Mucosa of rectum (tissue), 2 donors: ENCODE measurements around the gene MARK2.

Experiments used
- H3K27ac ChIP-seq, 2 donors: one replicate each; pipeline ENCODE4 v1.7.0; 2013; ENCODE audit warnings: inconsistent platforms in 2 of 2, low read depth in 2 of 2, low read length in 2 of 2
- H3K27me3 ChIP-seq, 2 donors: one replicate each; pipeline ENCODE4 v1.7.0; 2013; ENCODE audit warnings: low read length in 2 of 2; ENCODE audit not compliant: control insufficient read depth in 2 of 2, insufficient read depth in 2 of 2
- H3K36me3 ChIP-seq, 2 donors: one replicate each; pipeline ENCODE4 v1.7.0; 2013; ENCODE audit warnings: low read length in 2 of 2; ENCODE audit not compliant: control insufficient read depth in 2 of 2, insufficient read depth in 2 of 2
- H3K4me1 ChIP-seq, 2 donors: one replicate each; pipeline ENCODE4 v1.7.0; 2013; ENCODE audit warnings: low read length in 2 of 2, mild to moderate bottlenecking in 1 of 2; ENCODE audit not compliant: control insufficient read depth in 2 of 2, insufficient read depth in 2 of 2
- H3K4me3 ChIP-seq, 2 donors: one replicate each; pipeline ENCODE4 v1.7.0; 2013; ENCODE audit warnings: low read length in 2 of 2
- H3K9ac ChIP-seq, 2 donors: one replicate each; pipeline ENCODE4 v1.7.0; 2013; ENCODE audit warnings: low read length in 2 of 2, low read depth in 1 of 2, mild to moderate bottlenecking in 1 of 2
- H3K9me3 ChIP-seq, 2 donors: one replicate each; pipeline ENCODE4 v1.7.0; 2013; ENCODE audit warnings: low read length in 2 of 2; ENCODE audit not compliant: control insufficient read depth in 2 of 2
- donor health status: healthy.
- donor health status: Normal muscosa, but diverticular disease.

Gene MARK2

GRCh38 chr11:63875506-63876065, 36.7 kb downstream of the MARK2 start:
- Histone ChIP-seq H3K27me3 (no peaks in the 10 kb centered on the region), H3K9me3 (no peaks in the 10 kb centered on the region), H3K4me1 (peaks cover 40 to 43% of the 10 kb centered on the region in 2 donors), H3K4me3 (no peak overlapping the region), H3K27ac (no peak overlapping the region), H3K36me3 (peaks cover 5% of the 10 kb centered on the region in 2 donors), H3K9ac (no peak overlapping the region)

- Histone ChIP-seq H3K9ac (no peak overlapping the region), H3K9me3 (no peaks in the 10 kb centered on the region), H3K27ac (no peak overlapping the region), H3K4me3 (no peak overlapping the region), H3K4me1 (peaks cover 33 to 36% of the 10 kb centered on the region in 2 donors), H3K27me3 (no peaks in the 10 kb centered on the region), H3K36me3 (peaks cover 5% of the 10 kb centered on the region in 2 donors)
Observed at GRCh38 chr11:63876616-63877015, 37.7 kb downstream of the MARK2 start.

GRCh38 chr11:63877658-63878241, 38.8 kb downstream of the MARK2 start:
- no peaks in the 10 kb centered on the region for H3K27me3 ChIP-seq

GRCh38 chr11:63879598-63880402, 40.9 kb downstream of the MARK2 start:
- H3K4me3 ChIP-seq: peak overlapping the region in 1 of 2 donors; percentile 32
- H3K27ac ChIP-seq: peak overlapping the region; percentile 50 to 59
- peak overlapping the region; percentile 14 to 34 for H3K9ac ChIP-seq

More at GRCh38 chr11:63877658-63878241, 38.8 kb downstream of the MARK2 start:
- H3K9ac ChIP-seq: no peak overlapping the region
- no peak overlapping the region for H3K4me3 ChIP-seq
- no peaks in the 10 kb centered on the region for H3K9me3 ChIP-seq
- no peak overlapping the region for H3K27ac ChIP-seq
- H3K4me1 ChIP-seq: peaks cover 25% of the 10 kb centered on the region in 2 donors
- peaks cover 5% of the 10 kb centered on the region in 2 donors for H3K36me3 ChIP-seq

GRCh38 chr11:63880403-63880790, 41.5 kb downstream of the MARK2 start:
- peaks cover 3 to 5% of the 10 kb centered on the region in 2 donors for H3K36me3 ChIP-seq
- no peak overlapping the region for H3K4me3 ChIP-seq
- no peak overlapping the region for H3K9ac ChIP-seq
- no peaks in the 10 kb centered on the region for H3K9me3 ChIP-seq
- H3K4me1 ChIP-seq: peaks cover 27 to 31% of the 10 kb centered on the region in 2 donors
- H3K27me3 ChIP-seq: no peaks in the 10 kb centered on the region
- peak overlapping the region; percentile 10 to 59 for H3K27ac ChIP-seq

More at GRCh38 chr11:63879598-63880402, 40.9 kb downstream of the MARK2 start:
- Histone ChIP-seq H3K27me3 (no peaks in the 10 kb centered on the region), H3K4me1 (peaks cover 25 to 30% of the 10 kb centered on the region in 2 donors), H3K36me3 (peaks cover 3 to 5% of the 10 kb centered on the region in 2 donors), H3K9me3 (no peaks in the 10 kb centered on the region)

GRCh38 chr11:63882555-63883242, 43.8 kb downstream of the MARK2 start:
- no peaks in the 10 kb centered on the region for H3K9me3 ChIP-seq
- H3K36me3 ChIP-seq: no peaks in the 10 kb centered on the region
- no peak overlapping the region for H3K27ac ChIP-seq
- no peak overlapping the region for H3K9ac ChIP-seq
- H3K4me3 ChIP-seq: no peak overlapping the region
- H3K27me3 ChIP-seq: no peaks in the 10 kb centered on the region
- peaks cover 37 to 41% of the 10 kb centered on the region in 2 donors for H3K4me1 ChIP-seq

- H3K27me3 ChIP-seq: no peaks in the 10 kb centered on the region
- no peaks in the 10 kb centered on the region for H3K9me3 ChIP-seq
- H3K36me3 ChIP-seq: no peaks in the 10 kb centered on the region
- no peak overlapping the region for H3K4me3 ChIP-seq
- peaks cover 46 to 51% of the 10 kb centered on the region in 2 donors for H3K4me1 ChIP-seq
- no peak overlapping the region for H3K9ac ChIP-seq
- peak overlapping the region; percentile 45 to 64 for H3K27ac ChIP-seq
Observed at GRCh38 chr11:63883791-63884190, 44.9 kb downstream of the MARK2 start.

GRCh38 chr11:63884196-63884932, 45.5 kb downstream of the MARK2 start:
- Histone ChIP-seq H3K36me3 (no peaks in the 10 kb centered on the region), H3K4me3 (no peak overlapping the region), H3K4me1 (peaks cover 50 to 54% of the 10 kb centered on the region in 2 donors), H3K27ac (peak overlapping the region; percentile 45 to 64), H3K27me3 (no peaks in the 10 kb centered on the region), H3K9ac (no peak overlapping the region), H3K9me3 (no peaks in the 10 kb centered on the region)

GRCh38 chr11:63887386-63887999, 48.6 kb downstream of the MARK2 start:
- H3K4me1 ChIP-seq: peaks cover 55 to 62% of the 10 kb centered on the region in 2 donors
- H3K4me3 ChIP-seq: peak overlapping the region; percentile 69 to 79
- H3K9ac ChIP-seq: peak overlapping the region; percentile 61 to 63

More at GRCh38 chr11:63887386-63887999, 48.6 kb downstream of the MARK2 start:
- Histone ChIP-seq H3K27me3 (no peaks in the 10 kb centered on the region), H3K27ac (peak overlapping the region; percentile 96 to 99), H3K36me3 (peaks cover 0 to 11% of the 10 kb centered on the region in 2 donors), H3K9me3 (no peaks in the 10 kb centered on the region)
